Upper lobe of left lung (tissue), 4 donors: ENCODE results near the gene NUDT8.

Experiments
- EP300 ChIP-seq, 4 donors: sonication (generic); formaldehyde crosslinking; IDR thresholded peaks; one replicate each; pipeline ENCODE4 v1.5.1; 2017; ENCODE audit warnings: antibody characterized with exemption in 4 of 4, control low read depth in 2 of 4
- POLR2A ChIP-seq, 4 donors: fragments of 450-650 bp; IDR thresholded peaks; one replicate each; pipeline ENCODE4 v1.5.1; 2016 to 2017; ENCODE audit warnings: antibody characterized with exemption in 4 of 4, mild to moderate bottlenecking in 2 of 4
- POLR2AphosphoS5 ChIP-seq, 2 donors: sonication (generic); formaldehyde crosslinking; IDR thresholded peaks; one replicate each; pipeline ENCODE4 v1.5.1; 2017; ENCODE audit warnings: antibody characterized with exemption in 2 of 2
- TF ChIP-seq, protein P1 (sequence below), 6 experiments: fragments of 450-650 bp in 4 of 6; fragments of 200-600 bp in 2 of 6; sonication (generic) in 2 of 6; IDR thresholded peaks; one replicate each; pipeline ENCODE4 v1.5.1; 2016 to 2019; ENCODE audit warnings: antibody characterized with exemption in 6 of 6

GRCh38 chr11:67651976-67652781 is 22.4 kb upstream of the NUDT8 start:
- TF ChIP-seq, protein P1, sequence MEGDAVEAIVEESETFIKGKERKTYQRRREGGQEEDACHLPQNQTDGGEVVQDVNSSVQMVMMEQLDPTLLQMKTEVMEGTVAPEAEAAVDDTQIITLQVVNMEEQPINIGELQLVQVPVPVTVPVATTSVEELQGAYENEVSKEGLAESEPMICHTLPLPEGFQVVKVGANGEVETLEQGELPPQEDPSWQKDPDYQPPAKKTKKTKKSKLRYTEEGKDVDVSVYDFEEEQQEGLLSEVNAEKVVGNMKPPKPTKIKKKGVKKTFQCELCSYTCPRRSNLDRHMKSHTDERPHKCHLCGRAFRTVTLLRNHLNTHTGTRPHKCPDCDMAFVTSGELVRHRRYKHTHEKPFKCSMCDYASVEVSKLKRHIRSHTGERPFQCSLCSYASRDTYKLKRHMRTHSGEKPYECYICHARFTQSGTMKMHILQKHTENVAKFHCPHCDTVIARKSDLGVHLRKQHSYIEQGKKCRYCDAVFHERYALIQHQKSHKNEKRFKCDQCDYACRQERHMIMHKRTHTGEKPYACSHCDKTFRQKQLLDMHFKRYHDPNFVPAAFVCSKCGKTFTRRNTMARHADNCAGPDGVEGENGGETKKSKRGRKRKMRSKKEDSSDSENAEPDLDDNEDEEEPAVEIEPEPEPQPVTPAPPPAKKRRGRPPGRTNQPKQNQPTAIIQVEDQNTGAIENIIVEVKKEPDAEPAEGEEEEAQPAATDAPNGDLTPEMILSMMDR (IDR thresholded peaks at IDR 0.05), result no peak
- TF ChIP-seq EP300 (IDR thresholded peaks at IDR 0.05), result no peak
- no peak for TF ChIP-seq POLR2A (IDR thresholded peaks at IDR 0.05)
- TF ChIP-seq POLR2AphosphoS5 (IDR thresholded peaks at IDR 0.05), result no peak
